ENCODE results near the gene MED10.

GRCh38 chr5:6403416-6403815 lies 25.1 kb upstream of the MED10 start:
- TF ChIP-seq CTCF (optimal IDR thresholded peaks at IDR 0.05 in 1 of 3, IDR thresholded peaks at IDR 0.05 in 1 of 3, conservative IDR thresholded peaks at IDR 0.05 in 1 of 3; ENCODE audit: extremely low read depth in 1 of 3, insufficient read depth in 2 of 3, low read length in 3 of 3) = no peak
- TF ChIP-seq EZH2 (IDR thresholded peaks at IDR 0.05; ENCODE audit: low read length) = no peak

Data from keratinocyte (primary cell).